ENCODE measurements around the gene MAGI2. TPM values are rescaled to one million over a fixed set of nuclear protein-coding genes. Genes with fewer than 3 reads are reported as not detected.

Gene MAGI2
- total and polyA plus RNA-seq, 2 experiments from 2014 or later = 10.4 to 26.4 TPM

DNA sequence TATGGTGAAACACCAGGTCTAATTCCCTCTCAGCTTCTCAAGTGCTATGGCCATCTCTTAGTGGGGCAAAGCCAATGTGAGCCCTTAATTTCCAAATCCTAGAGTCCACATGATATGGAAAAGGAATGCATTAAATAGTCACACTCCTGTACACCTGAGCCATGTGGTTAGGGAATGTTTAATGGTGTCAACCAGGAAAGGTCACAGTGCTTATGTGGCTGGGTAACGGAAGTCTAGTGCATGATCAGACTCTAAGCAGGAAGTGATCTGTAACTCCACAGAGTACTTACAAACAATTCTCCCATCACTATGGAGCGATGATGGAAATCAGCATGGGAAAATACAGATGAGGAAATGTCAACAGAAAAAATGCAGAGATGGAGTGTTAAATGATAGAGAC lies 148.8 kb downstream of the MAGI2 start (continued):
- TF ChIP-seq, protein P1, sequence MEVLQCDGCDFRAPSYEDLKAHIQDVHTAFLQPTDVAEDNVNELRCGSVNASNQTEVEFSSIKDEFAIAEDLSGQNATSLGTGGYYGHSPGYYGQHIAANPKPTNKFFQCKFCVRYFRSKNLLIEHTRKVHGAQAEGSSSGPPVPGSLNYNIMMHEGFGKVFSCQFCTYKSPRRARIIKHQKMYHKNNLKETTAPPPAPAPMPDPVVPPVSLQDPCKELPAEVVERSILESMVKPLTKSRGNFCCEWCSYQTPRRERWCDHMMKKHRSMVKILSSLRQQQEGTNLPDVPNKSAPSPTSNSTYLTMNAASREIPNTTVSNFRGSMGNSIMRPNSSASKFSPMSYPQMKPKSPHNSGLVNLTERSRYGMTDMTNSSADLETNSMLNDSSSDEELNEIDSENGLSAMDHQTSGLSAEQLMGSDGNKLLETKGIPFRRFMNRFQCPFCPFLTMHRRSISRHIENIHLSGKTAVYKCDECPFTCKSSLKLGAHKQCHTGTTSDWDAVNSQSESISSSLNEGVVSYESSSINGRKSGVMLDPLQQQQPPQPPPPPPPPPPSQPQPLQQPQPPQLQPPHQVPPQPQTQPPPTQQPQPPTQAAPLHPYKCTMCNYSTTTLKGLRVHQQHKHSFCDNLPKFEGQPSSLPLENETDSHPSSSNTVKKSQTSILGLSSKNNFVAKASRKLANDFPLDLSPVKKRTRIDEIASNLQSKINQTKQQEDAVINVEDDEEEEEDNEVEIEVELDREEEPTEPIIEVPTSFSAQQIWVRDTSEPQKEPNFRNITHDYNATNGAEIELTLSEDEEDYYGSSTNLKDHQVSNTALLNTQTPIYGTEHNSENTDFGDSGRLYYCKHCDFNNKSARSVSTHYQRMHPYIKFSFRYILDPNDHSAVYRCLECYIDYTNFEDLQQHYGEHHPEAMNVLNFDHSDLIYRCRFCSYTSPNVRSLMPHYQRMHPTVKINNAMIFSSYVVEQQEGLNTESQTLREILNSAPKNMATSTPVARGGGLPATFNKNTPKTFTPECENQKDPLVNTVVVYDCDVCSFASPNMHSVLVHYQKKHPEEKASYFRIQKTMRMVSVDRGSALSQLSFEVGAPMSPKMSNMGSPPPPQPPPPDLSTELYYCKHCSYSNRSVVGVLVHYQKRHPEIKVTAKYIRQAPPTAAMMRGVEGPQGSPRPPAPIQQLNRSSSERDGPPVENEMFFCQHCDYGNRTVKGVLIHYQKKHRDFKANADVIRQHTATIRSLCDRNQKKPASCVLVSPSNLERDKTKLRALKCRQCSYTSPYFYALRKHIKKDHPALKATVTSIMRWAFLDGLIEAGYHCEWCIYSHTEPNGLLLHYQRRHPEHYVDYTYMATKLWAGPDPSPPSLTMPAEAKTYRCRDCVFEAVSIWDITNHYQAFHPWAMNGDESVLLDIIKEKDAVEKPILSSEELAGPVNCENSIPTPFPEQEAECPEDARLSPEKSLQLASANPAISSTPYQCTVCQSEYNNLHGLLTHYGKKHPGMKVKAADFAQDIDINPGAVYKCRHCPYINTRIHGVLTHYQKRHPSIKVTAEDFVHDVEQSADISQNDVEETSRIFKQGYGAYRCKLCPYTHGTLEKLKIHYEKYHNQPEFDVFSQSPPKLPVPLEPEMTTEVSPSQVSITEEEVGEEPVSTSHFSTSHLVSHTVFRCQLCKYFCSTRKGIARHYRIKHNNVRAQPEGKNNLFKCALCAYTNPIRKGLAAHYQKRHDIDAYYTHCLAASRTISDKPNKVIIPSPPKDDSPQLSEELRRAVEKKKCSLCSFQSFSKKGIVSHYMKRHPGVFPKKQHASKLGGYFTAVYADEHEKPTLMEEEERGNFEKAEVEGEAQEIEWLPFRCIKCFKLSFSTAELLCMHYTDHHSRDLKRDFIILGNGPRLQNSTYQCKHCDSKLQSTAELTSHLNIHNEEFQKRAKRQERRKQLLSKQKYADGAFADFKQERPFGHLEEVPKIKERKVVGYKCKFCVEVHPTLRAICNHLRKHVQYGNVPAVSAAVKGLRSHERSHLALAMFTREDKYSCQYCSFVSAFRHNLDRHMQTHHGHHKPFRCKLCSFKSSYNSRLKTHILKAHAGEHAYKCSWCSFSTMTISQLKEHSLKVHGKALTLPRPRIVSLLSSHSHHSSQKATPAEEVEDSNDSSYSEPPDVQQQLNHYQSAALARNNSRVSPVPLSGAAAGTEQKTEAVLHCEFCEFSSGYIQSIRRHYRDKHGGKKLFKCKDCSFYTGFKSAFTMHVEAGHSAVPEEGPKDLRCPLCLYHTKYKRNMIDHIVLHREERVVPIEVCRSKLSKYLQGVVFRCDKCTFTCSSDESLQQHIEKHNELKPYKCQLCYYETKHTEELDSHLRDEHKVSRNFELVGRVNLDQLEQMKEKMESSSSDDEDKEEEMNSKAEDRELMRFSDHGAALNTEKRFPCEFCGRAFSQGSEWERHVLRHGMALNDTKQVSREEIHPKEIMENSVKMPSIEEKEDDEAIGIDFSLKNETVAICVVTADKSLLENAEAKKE (CRISPR knock-in tag; IDR thresholded peaks at IDR 0.05) = no peak

DNA sequence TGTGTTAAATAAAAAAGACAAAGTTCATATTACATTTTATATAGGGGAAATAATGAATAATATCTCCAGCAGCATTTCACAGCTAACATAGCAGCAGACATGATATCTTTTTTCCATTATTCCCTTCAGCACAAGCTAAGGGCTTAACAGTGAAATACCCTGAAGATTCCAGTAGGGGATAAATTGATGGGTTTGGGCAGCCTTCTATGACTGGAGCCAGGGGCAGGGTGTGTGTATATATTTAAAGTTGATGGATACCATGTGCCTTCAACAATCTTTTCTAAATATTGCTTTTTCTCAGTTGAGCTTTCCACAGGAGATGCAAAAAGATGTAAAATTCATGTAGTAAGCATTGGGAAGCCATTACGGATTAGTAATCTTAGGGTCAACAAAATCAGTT lies 151.2 kb downstream of the MAGI2 start:
- Mint-ChIP-seq H3K27me3 (ENCODE audit: insufficient read depth, low read depth, poor library complexity) (peaks cover 2% of the 10 kb centered on the region), H3K4me3 (no peak overlapping the region), H3K4me1 (no peaks in the 10 kb centered on the region), H3K36me3 (ENCODE audit: low read depth) (no peaks in the 10 kb centered on the region), H3K27ac (no peak overlapping the region), H3K9me3 (no peaks in the 10 kb centered on the region)
- no peaks in the 10 kb centered on the region for H3K36me3 ChIP-seq (ENCODE audit: insufficient read depth)
- no peaks in the 10 kb centered on the region for H3K27me3 ChIP-seq (ENCODE audit: insufficient read depth)
- H3K4me1 ChIP-seq (ENCODE audit: insufficient read depth) = no peaks in the 10 kb centered on the region
- H3K9me2 ChIP-seq (ENCODE audit: insufficient read depth) = no peaks in the 10 kb centered on the region
- ATAC-seq = peak; percentile 44
- DNase-seq (ENCODE audit: low spot score) = peak; percentile 14
- no peaks in the 10 kb centered on the region for H3F3A ChIP-seq (replicated peaks; ENCODE audit: low read depth)
- no peaks in the 10 kb centered on the region for H3K79me2 ChIP-seq (replicated peaks; ENCODE audit: insufficient read depth)
- H3K4me3 ChIP-seq = no peak overlapping the region
- no peaks in the 10 kb centered on the region for H4K20me1 ChIP-seq (replicated peaks; ENCODE audit: insufficient read depth)
- H2AFZ ChIP-seq = no peak overlapping the region
- H3K4me2 ChIP-seq = no peak overlapping the region
- no peak overlapping the region for H3K27ac ChIP-seq (ENCODE audit: low read depth)
- TF ChIP-seq, protein P2, sequence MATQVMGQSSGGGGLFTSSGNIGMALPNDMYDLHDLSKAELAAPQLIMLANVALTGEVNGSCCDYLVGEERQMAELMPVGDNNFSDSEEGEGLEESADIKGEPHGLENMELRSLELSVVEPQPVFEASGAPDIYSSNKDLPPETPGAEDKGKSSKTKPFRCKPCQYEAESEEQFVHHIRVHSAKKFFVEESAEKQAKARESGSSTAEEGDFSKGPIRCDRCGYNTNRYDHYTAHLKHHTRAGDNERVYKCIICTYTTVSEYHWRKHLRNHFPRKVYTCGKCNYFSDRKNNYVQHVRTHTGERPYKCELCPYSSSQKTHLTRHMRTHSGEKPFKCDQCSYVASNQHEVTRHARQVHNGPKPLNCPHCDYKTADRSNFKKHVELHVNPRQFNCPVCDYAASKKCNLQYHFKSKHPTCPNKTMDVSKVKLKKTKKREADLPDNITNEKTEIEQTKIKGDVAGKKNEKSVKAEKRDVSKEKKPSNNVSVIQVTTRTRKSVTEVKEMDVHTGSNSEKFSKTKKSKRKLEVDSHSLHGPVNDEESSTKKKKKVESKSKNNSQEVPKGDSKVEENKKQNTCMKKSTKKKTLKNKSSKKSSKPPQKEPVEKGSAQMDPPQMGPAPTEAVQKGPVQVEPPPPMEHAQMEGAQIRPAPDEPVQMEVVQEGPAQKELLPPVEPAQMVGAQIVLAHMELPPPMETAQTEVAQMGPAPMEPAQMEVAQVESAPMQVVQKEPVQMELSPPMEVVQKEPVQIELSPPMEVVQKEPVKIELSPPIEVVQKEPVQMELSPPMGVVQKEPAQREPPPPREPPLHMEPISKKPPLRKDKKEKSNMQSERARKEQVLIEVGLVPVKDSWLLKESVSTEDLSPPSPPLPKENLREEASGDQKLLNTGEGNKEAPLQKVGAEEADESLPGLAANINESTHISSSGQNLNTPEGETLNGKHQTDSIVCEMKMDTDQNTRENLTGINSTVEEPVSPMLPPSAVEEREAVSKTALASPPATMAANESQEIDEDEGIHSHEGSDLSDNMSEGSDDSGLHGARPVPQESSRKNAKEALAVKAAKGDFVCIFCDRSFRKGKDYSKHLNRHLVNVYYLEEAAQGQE (IDR thresholded peaks at IDR 0.05; ENCODE audit: unreplicated experiment) = no peak
- TF ChIP-seq, protein P3, sequence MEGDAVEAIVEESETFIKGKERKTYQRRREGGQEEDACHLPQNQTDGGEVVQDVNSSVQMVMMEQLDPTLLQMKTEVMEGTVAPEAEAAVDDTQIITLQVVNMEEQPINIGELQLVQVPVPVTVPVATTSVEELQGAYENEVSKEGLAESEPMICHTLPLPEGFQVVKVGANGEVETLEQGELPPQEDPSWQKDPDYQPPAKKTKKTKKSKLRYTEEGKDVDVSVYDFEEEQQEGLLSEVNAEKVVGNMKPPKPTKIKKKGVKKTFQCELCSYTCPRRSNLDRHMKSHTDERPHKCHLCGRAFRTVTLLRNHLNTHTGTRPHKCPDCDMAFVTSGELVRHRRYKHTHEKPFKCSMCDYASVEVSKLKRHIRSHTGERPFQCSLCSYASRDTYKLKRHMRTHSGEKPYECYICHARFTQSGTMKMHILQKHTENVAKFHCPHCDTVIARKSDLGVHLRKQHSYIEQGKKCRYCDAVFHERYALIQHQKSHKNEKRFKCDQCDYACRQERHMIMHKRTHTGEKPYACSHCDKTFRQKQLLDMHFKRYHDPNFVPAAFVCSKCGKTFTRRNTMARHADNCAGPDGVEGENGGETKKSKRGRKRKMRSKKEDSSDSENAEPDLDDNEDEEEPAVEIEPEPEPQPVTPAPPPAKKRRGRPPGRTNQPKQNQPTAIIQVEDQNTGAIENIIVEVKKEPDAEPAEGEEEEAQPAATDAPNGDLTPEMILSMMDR (conservative IDR thresholded peaks at IDR 0.05; ENCODE audit: low read depth in 2 of 2) = no peak
- no peak for TF ChIP-seq STAT1 (IDR thresholded peaks at IDR 0.05; ENCODE audit: unreplicated experiment)
- TF ChIP-seq POLR2AphosphoS5 (IDR thresholded peaks at IDR 0.05; ENCODE audit: low read depth) = no peak
- no peak for TF ChIP-seq CREB1 (CRISPR knock-in tag; IDR thresholded peaks at IDR 0.05; ENCODE audit: low read depth)
- TF ChIP-seq ZNF114 (CRISPR knock-in tag; IDR thresholded peaks at IDR 0.05) = no peak
